DND-41 (cell line): ENCODE measurements around the gene CHD1.

Experiments
- EZH2 ChIP-seq: IDR thresholded peaks from 3 replicates; pipeline ENCODE4 v1.6.1; 2012; ENCODE audit warnings: borderline replicate concordance, low read depth, mild to moderate bottlenecking, moderate library complexity, low read length, inconsistent platforms; ENCODE audit not compliant: severe bottlenecking
- TF ChIP-seq, protein P1 (sequence below): IDR thresholded peaks from 2 replicates; pipeline ENCODE4 v1.5.1; 2012; ENCODE audit warnings: borderline replicate concordance, low read length, moderate library complexity, mild to moderate bottlenecking; ENCODE audit not compliant: poor library complexity, severe bottlenecking; ENCODE audit errors: extremely low read depth

DNA sequence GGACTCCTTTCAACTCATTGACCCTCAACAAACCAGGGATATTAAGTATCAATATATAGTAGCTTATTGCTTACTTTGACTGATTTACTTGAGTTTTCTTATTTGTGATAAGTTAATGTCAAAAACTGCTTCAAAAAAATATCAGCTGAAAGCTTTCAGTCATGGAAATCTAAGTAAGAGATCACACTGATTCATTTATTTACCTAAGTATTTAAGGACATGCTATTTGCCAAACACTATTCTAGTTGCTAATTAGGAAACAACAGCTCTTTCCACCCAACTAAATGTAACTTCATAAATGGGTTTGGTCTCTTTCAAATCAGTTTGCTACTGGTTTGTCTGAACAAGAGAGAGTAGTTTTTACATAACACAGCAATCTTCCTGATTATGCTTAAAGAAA, 48.2 kb downstream of the CHD1 start:
- TF ChIP-seq, protein P1, sequence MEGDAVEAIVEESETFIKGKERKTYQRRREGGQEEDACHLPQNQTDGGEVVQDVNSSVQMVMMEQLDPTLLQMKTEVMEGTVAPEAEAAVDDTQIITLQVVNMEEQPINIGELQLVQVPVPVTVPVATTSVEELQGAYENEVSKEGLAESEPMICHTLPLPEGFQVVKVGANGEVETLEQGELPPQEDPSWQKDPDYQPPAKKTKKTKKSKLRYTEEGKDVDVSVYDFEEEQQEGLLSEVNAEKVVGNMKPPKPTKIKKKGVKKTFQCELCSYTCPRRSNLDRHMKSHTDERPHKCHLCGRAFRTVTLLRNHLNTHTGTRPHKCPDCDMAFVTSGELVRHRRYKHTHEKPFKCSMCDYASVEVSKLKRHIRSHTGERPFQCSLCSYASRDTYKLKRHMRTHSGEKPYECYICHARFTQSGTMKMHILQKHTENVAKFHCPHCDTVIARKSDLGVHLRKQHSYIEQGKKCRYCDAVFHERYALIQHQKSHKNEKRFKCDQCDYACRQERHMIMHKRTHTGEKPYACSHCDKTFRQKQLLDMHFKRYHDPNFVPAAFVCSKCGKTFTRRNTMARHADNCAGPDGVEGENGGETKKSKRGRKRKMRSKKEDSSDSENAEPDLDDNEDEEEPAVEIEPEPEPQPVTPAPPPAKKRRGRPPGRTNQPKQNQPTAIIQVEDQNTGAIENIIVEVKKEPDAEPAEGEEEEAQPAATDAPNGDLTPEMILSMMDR: no peak
- no peak for TF ChIP-seq EZH2
